Skin epidermis (tissue), 12 donors: Measurements from ENCODE around the gene HECTD4.

Source experiments
- H3K27ac ChIP-seq, 21 experiments: fragments of 200-600 bp; sonication (generic) in 11 of 21; one replicate each; pipeline ENCODE4 v1.5.0; 2020; ENCODE audit warnings: mild to moderate bottlenecking in 3 of 21, inconsistent platforms in 2 of 21, moderate library complexity in 2 of 21
- H3K4me3 ChIP-seq, 7 experiments: fragments of 200-600 bp; sonication (generic) in 2 of 7; one replicate each; pipeline ENCODE4 v1.5.0; 2020; ENCODE audit warnings: inconsistent platforms in 2 of 7, mild to moderate bottlenecking in 2 of 7, moderate library complexity in 1 of 7

The HECTD4 gene

DNA sequence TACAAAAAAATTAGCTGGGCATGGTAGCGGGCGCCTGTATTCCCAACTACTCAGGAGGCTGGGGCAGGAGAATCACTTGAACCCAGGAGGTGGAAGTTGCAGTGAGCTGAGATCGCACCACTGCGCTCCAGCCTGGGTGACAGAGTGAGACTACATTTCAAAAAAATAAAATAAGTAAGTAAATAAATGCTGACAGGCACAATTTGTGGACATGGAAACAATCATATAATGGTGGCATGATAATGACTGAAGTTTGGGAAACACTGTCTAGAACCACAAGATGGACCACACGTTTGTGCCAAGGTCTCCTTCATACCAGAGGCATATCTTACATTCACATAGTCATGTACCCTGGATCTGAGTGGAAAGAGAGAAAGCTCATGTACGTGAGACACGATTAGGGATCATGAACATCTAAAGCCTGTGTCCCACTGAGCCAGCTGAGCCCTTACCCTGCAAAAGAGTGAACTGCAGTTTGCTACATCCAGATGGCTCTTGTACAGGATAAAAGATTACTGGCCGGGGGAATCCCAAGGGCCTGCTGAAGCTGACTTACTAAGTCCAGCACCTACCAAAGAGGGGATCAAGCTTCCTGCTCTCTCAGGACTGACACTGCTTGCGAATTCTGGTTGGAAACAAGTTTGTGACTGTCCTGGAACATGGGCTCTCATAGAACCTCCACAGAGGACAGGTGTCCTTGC is 194.0 kb downstream of the HECTD4 start:
- no peak overlapping the region for H3K27ac ChIP-seq
- no peak overlapping the region for H3K4me3 ChIP-seq

DNA sequence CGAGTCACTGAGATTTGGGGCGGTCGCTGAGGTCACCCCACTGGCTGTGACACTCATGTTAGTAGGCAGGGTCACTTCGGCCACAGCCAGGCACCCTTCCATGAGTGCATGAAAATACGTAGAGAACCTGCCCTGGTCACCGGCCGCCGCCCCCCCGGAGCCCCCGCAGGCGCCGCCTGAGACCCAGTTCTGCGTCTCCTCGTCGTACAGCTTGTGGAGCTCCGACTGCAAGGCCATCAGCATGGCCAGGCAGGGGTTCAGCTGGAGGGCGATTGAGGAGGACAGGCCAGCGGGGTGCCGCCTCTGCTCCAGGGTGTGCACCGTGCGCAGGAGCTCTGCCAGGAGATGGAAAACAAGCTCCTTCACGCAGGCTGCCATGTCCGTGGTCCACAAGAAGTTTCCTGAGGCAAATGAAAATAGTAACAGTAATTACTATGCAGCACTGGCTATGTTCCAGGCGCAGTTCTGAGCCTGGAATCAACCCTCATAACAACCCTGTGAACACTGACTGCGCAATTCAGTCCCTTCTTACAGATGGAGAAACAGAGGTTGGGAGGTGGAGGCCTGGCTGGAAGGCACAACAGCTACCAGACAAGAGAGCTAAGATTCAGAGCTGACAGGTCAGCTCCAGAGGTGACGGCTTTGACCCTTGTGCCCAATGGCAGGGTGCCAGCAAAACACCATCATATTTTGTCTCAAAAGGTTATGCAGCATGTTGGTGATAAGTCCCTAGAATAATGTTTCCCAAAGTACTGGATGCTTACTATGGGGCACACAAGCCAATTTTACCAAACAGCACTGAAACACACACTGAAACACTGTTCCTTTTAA is 196.9 kb downstream of the HECTD4 start:
- H3K27ac ChIP-seq, result no peak overlapping the region
- no peak overlapping the region for H3K4me3 ChIP-seq

DNA sequence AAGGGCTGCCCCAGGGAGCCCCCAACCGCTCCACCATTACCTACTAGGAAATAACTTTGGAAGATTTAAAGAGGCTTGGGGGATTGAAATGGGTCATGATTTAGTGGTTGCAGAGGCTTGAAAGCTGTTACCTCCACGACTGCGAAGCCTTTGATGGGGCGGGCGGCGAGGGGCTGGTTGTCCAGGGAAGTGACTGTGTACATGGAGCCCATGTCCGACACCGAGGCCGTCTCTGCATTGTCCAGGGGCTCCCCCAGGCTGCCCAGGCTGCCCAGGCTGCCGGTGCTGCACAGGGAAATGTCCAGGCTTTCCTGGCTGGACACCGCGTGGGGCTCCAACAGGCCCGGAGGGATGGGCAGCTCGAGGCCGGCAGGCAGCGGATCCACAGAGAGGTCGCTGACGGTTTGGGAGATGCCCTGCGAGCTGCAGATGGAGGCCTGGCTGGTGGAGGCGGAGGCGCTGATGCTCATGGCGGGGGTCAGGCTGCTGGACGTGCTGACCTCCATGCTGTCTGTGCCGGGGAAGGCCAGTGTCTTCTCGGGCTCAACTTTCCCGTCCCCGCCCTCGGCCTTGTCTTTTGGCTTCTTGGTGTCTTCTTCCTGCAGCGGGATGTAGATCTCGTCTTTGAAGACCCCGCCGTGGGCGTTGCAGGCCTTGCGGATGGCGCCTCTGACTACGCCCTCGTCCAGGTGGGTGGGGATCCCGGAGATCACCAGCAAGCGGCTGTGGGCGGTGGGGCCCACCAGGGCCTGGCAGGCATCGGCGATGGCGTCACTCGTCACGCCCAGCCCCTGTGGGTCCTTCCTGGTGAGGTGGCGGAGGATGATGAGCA is 198.0 kb downstream of the HECTD4 start:
- Histone ChIP-seq H3K4me3 (no peak overlapping the region), H3K27ac (no peak overlapping the region)

DNA sequence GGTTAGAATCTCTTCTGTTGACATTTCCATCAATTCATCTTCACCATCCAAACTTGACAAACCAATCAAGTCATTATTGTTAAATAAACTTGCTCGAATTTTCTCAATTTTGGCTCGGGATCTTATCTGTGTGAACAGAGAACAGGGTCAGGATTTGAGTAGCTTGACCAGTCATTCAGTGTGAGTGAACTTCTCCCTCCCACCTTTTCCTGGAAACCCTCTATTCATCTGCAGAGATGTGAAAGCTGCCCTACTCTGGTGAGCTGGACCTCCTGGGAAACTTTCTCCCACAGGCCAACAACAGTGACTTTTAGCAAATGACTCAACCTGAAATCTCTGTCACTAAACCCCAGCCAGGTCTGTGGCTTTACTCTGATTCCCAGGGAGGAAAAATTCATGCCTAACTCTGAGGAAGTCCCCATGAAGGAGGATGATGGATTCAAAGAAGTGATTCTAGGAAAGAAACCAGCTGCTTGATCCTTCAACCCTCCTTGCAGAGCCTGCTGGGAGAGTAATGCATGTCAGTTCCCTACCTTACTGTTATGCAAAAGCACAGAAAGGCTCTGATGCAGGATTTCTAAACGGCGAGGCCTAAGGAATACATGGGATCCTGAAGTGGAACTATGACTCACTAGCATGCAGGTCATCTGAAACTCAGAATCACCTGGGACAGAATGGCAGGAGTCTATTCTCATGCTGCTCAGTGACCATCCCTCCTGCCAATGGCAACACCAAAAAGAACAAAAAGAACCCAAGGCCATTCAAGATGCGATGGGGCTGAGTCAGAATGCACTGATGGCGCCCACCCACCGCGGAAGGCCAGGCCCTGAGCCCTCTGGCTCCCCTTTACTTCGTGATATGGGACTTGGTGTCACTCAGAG is 198.8 kb downstream of the HECTD4 start:
- H3K4me3 ChIP-seq, result no peak overlapping the region
- no peak overlapping the region for H3K27ac ChIP-seq

DNA sequence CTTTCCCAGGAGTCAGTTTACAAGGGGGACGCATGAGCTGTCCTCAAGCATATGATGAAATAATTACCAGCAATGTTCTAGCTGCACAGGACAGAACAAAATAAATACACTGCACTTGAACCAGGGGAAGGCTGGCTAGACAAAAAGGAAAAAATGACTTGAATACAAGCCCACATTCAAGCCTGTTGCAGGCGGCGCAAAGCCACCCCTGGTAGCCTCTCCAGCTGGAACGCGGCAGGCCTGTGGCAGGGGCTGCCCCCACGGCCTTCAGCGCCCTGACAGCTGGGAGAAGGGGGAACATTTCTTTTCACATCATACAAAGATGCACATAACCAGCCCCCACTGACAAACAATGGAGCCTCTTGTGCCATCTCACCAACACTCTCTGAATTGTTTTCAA is 199.7 kb downstream of the HECTD4 start:
- Histone ChIP-seq H3K4me3 (no peak overlapping the region), H3K27ac (no peak overlapping the region)

DNA sequence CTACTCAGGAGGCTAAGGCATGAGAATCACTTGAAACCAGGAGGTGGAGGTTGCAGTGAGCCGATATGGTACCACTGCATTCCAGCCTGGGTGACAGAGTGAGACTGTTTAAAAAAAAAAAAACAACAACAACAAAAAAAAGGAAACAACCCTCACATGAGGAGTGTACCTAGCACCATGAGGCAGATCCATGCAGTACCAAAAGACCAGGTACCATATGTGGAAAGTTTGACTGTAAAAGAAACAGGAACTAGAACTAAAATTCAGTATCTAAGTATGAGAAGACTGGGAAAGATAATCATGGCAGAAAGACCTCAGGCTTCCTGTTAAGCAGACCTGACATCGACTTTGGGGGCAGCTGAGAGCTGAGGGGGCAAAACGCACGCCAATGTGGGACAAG is 201.8 kb downstream of the HECTD4 start:
- Histone ChIP-seq H3K4me3 (no peak overlapping the region), H3K27ac (no peak overlapping the region)

DNA sequence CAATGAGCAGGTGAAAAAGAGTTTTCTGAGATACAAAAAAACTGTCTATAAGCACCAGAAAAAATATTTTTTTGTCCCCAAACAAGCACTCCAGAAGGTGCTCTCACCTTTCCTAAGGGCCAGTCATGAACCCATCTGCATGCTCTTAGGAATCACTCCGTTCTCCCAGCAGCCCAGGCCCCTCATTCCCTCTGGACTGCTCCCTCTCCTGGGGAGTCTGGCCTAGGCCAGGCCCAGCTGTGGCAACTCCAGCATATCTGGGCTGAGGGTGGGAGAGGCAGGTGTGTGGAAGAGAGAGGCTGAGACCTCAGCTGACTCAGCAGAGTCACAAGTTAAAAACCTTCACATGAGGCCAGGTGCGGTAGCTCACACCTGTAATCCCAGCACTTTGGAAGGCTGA is 202.3 kb downstream of the HECTD4 start:
- H3K27ac ChIP-seq, result no peak overlapping the region

DNA sequence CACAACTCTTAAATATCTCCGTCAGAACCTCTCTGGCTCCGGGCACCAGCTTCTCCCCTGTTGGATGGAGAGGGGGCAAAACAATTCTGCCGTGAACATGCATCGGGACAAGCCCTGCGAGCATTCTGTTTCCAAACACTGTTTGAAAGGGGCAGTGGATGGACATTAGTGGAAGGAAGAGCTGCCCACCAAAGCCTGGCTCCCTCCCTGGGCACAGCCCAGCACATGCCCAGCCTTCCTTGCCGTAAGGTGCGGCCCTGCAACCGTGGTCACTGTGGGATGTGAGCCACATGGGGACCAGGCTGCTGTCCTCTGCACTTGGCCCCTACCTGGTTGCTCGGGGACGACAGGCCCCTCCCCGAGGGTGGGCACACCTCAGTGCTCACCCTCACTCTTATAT is 202.9 kb downstream of the HECTD4 start:
- Histone ChIP-seq H3K4me3 (no peak overlapping the region), H3K27ac (no peak overlapping the region)

More for the DNA sequence above, 202.3 kb downstream of the HECTD4 start:
- H3K4me3 ChIP-seq, result no peak overlapping the region

DNA sequence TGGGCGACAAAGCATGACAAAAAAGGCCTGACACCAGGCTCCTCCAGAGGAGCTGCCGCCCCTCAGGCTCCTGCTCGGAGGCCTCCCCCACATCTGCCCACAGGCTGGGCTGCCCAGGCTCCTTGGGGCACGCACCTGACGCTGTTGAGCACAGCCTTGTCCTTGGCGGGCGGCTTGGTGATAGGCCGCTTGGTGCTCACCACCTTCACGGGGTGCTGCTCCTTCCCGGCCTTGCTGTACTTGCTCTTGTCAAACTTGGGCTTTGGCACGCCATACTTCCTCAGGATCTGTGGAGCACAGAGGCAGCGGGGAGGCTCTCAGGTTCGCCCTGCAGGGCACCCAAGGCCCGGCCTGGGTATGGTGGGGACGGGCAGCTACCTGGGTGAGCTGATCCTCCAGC is 203.4 kb downstream of the HECTD4 start:
- no peak overlapping the region for H3K4me3 ChIP-seq
- no peak overlapping the region for H3K27ac ChIP-seq

DNA sequence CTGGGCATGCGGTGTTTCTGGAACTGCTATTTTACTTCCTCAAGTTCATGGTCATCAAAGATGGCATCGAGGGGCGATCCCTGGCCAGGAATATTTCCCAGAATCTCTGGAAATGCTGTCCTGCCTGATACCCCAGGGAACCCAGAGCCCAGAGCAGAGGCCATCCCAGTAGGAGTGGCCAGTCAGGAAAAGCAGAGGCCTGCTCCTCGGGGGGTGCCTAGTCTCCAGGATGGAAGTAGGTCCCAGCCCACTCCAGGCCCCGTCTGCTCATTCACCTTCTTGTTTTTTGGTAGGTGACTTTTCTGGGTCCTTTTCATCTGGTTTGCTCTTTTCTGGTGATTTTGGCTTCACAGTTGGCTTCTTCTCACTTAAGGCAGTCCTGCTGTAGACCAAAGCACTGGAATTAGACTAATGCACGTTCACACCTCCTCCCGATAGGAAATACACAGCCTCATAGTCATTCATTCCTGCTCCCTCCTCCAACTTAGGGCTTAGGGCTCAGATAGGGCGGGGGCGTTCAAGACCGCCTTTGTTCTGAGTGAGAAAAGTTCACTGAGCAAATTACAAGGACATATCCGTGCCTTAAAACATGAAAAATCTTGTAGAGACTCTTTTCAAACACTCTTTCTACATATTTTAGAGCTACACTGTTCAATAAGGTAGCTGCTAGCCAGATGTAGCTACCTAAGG is 205.8 kb downstream of the HECTD4 start:
- no peak overlapping the region for H3K4me3 ChIP-seq
- H3K27ac ChIP-seq, result no peak overlapping the region

DNA sequence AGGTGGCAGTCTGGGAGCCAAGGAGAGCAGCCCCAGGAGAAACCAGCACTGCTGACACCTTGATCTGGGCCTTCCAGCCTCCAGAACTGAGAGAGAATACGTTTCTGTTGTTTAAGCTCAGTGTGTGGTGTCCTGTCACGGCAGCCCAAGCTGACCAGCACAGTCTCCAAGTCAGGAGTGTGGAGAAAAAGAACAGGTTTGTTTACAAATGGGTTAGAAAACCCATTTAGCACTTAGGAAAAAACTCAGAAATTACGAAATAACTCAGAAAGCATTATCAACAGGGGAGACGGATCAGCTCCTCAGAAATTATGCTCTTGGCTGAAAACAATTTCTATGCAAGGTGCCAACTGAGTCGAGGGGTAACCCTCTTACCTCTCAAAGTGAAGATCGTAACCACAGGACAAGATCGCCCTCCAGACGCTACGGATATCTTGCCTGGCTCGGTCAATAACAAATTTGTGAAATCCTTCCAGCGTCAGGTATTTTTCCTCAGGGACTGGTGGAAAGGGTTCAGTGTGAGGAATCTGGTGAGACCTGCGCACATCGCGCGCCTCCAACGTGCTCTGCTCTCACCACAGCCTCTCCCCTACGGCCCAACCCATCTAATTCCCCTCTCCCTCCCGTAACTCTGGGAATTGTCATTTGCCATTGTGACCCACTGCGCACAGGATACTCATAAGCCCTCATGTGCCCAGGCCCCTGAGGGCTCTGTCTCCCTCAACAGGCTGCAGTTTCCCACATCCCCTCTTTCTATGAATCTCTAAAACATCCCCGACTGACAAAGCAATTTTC is 206.7 kb downstream of the HECTD4 start:
- Histone ChIP-seq H3K27ac (no peak overlapping the region), H3K4me3 (no peak overlapping the region)

DNA sequence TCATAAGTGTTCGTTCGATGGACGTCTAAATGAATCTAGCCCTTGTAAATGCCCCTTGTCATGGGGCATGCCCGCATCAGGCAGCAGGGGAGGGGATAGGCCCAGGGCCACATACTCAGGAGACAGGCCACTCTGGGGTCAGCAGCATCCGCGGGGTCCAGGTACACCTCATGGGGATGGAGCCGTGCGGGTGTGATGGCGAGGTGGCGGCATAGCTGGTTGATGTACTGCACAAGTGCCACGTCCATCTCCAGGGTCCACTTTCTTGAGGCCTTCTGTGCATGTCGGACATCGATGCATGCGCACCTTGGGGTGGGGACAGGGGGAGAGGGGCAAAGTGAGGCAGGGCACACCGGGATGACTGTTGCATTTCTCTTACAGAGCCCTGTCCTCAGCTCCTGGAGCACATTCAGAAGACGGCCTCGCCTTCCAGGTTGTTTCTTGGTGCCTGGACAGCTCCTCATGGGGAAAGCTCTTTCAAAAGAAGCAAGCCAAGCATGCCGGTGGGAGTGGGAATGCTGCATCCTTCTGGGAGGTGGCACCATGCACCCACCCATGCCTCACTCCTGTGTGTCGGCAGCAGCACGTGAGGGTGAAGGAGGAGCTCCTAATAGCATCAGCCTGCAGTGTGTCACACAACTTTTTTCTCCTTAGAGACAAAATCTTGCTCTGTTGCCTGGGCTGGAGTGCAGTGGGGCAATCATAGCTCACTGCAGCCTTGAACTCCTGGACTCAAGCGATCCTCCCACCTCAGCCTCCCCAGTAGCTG is 209.5 kb downstream of the HECTD4 start:
- H3K27ac ChIP-seq, result no peak overlapping the region
- H3K4me3 ChIP-seq, result no peak overlapping the region

DNA sequence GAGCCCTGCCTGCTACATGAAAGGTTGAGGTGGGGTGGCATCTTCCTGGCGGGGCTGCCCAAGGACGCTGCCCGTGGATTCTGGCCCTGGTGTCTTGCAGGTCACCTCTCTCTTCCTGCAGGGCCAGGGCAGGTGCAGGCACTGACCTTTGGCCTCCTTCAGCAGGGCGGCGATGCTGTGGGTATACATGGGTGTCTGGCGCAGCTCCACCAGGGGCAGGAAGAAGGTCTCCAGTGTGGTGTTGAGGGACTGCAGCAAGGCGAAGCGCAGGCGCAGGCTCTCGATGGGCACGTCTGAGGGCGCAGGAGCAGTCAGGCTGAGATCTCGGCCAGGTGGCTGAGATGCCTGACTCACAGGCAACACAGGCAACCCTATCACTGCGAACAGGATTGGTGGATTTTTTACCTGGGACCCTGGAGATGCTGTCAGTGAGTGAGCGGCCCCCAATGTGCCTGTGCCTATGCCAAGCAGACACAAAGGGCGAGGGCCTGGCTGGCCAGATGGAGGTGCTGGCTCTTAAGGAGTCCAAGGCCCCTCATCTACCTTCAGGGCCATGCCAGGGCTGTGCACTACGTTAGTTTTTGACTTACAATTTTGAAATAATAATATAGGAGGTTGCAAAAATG is 211.1 kb downstream of the HECTD4 start:
- Histone ChIP-seq H3K4me3 (no peak overlapping the region), H3K27ac (no peak overlapping the region)

DNA sequence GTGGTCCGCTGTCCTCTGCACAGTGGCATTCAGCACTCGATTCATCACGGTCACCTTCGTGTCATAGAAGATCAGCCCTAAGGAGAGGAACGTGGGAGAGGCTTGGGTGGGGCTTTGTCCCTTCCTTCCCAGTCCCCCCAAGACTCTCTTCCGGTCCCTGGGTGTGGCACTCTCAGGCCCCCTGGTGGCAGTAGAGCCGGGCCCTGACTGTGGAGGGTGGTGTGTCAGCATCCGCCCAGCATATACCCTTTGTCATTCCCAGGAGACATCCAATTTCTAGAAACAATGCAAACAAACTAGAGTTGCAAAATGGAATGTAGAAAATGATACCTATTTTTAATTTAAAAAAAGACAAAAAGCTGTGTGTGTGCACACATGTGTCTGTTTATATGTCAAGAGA is 211.9 kb downstream of the HECTD4 start:
- Histone ChIP-seq H3K27ac (peak overlapping the region in 1 of 21 experiments; percentile 12), H3K4me3 (no peak overlapping the region)

DNA sequence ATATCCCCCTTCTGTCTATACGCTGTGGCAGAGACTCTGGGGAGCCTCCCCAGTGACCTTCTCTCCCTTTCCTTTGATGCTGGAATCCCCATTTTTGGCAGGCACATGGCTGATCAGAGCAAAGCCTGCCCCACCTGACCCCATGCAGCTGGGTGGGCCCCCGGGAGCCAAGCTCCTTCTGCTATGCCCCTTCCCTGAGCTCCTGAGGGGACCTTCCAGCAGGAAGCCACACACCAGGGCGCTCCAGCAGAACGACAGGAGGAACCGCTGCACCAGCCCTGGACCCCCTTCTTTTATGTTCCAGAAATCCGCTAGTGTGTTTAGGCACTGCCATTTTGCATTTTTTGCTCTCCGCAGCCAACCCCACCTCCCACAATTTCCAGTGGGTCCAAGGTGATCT is 212.3 kb downstream of the HECTD4 start:
- Histone ChIP-seq H3K27ac (peak overlapping the region in 1 of 21 experiments; percentile 12), H3K4me3 (no peak overlapping the region)

DNA sequence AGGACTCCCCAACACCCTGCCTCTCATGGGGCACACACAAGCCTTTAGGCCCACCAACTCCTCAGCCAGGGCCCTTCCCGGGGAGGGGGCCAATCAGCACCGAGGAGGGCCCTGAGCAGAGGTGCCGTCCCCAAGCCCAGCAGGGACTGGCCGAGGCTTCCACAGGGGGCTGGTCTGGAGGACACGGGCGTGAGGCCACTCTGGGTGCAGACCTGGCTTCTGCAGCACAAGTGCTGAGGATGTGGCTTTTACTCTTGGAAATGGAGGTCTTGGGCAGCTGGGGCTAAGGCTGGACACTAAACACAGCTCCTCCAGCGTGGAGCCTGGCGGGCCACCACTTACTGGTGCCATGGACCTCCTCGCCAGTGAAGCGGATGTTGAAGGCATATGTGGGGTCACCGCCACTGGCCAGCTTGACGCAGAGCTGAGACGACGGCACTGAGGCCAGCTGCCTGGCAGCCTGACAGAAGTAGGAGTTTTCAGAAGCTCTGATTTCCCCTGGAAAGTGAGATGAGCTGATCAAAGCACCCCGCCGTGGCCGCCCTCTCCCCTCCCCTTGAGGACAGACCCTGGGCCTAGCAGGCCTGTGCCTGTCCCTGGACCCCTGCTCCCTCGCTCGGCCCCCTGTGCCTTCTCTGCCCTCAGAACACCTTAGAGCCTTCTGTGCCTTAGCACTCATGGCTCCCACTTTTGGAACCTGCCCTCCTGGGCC is 212.9 kb downstream of the HECTD4 start:
- Histone ChIP-seq H3K27ac (peak overlapping the region in 1 of 21 experiments; percentile 12), H3K4me3 (no peak overlapping the region)
